OCI-LY1 (cell line): Measurements from ENCODE around the gene SLC39A11.

Experiments used
- H2AFZ ChIP-seq: fragments of 200-600 bp; sonication (generic), shearing (Covaris generic); 2 replicates; pipeline ENCODE4 v1.6.0; 2014; ENCODE audit warnings: antibody characterized with exemption, mild to moderate bottlenecking, low read length
- H3F3A ChIP-seq: fragments of 200-600 bp; sonication (generic), shearing (Covaris generic); 2 replicates; pipeline ENCODE4 v1.6.0; 2014; ENCODE audit warnings: mild to moderate bottlenecking, antibody characterized with exemption, low read length, moderate library complexity; ENCODE audit not compliant: insufficient read depth
- H3K27ac ChIP-seq: fragments of 200-600 bp; sonication (generic); 2 replicates; pipeline ENCODE4 v1.5.1; 2014; ENCODE audit warnings: low read length, mixed run types, mild to moderate bottlenecking, low read depth; ENCODE audit not compliant: poor library complexity, severe bottlenecking
- H3K27me3 ChIP-seq: fragments of 200-600 bp; sonication (generic); 2 replicates; pipeline ENCODE4 v1.6.0; 2014; ENCODE audit warnings: antibody characterized with exemption, mild to moderate bottlenecking, low read length, moderate library complexity; ENCODE audit not compliant: insufficient read depth
- H3K36me3 ChIP-seq: fragments of 200-600 bp; sonication (generic); 2 replicates; pipeline ENCODE4 v1.6.1; 2014; ENCODE audit warnings: mild to moderate bottlenecking, antibody characterized with exemption, low read length, moderate library complexity, mixed read lengths; ENCODE audit not compliant: insufficient read depth
- H3K4me1 ChIP-seq: fragments of 200-600 bp; sonication (generic); 2 replicates; pipeline ENCODE4 v1.5.1; 2014; ENCODE audit warnings: mild to moderate bottlenecking, low read length, moderate library complexity; ENCODE audit not compliant: insufficient read depth, severe bottlenecking
- H3K4me2 ChIP-seq: fragments of 200-600 bp; sonication (generic), shearing (Covaris generic); 2 replicates; pipeline ENCODE4 v1.6.1; 2014; ENCODE audit warnings: low read length
- H3K4me3 ChIP-seq: fragments of 200-600 bp; sonication (generic); 2 replicates; pipeline ENCODE4 v1.5.1; 2014; ENCODE audit warnings: low read length, low read depth, mild to moderate bottlenecking, mixed read lengths; ENCODE audit not compliant: poor library complexity, severe bottlenecking
- H3K79me2 ChIP-seq: fragments of 200-600 bp; shearing (Covaris generic); 2 replicates; pipeline ENCODE4 v1.6.1; 2016; ENCODE audit warnings: mixed run types, low read length, mixed read lengths; ENCODE audit not compliant: insufficient read depth
- H3K9ac ChIP-seq: fragments of 200-600 bp; sonication (generic), shearing (Covaris generic); 2 replicates; pipeline ENCODE4 v1.6.1; 2014; ENCODE audit warnings: mild to moderate bottlenecking, low read length, mixed read lengths
- H3K9me2 ChIP-seq: fragments of 200-600 bp; sonication (generic), shearing (Covaris generic); 2 replicates; pipeline ENCODE4 v1.6.1; 2014; ENCODE audit warnings: low read depth, mild to moderate bottlenecking, low read length, mixed read lengths
- H3K9me3 ChIP-seq: fragments of 200-600 bp; shearing (Covaris generic); 2 replicates; pipeline ENCODE4 v1.6.1; 2014; ENCODE audit warnings: low read length, mixed read lengths
- H4K20me1 ChIP-seq: fragments of 200-600 bp; sonication (generic), shearing (Covaris generic); 2 replicates; pipeline ENCODE4 v1.6.0; 2016; ENCODE audit warnings: mild to moderate bottlenecking, low read length; ENCODE audit not compliant: insufficient read depth
- EZH2 ChIP-seq: fragments of 200-600 bp; sonication (generic), shearing (Covaris generic); IDR thresholded peaks from 2 replicates; pipeline ENCODE4 v1.8.0; 2017; ENCODE audit warnings: borderline replicate concordance, mixed run types, mild to moderate bottlenecking, antibody characterized with exemption, low read length, moderate library complexity, mixed read lengths
- TF ChIP-seq, protein P1 (sequence below): fragments of 200-600 bp; sonication (generic), shearing (Covaris generic); IDR thresholded peaks from 2 replicates; pipeline ENCODE4 v1.5.1; 2017; ENCODE audit warnings: mild to moderate bottlenecking, antibody characterized with exemption, low read length, moderate library complexity, mixed read lengths

Gene SLC39A11

DNA sequence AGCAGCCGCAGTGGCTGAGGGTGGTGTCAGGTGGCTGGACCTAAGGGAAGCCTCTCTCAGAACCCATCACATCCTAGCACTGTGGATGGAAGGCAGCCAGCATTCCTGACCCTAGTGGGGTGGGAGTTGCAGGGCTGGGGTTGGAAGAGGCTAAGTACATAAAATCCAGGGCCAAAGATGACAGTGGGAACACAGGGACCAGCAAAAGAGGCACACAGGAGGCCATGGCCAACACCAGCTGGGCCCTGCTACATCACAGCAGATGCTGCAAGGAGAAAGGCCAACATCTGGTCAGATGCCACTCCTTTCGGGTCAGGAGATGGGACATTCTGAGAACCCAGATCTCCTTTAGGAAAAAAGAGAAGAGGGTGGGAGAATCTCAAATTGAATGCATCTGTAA is 415.4 kb downstream of the SLC39A11 start:
- Histone ChIP-seq H3K4me2 (no peak overlapping the region), H3K27ac (no peak overlapping the region), H3K4me1 (no peaks in the 10 kb centered on the region), H3K9me2 (no peaks in the 10 kb centered on the region), H2AFZ (no peak overlapping the region), H3K27me3 (no peaks in the 10 kb centered on the region), H4K20me1 (no peaks in the 10 kb centered on the region), H3K9me3 (no peaks in the 10 kb centered on the region), H3F3A (no peaks in the 10 kb centered on the region), H3K79me2 (no peaks in the 10 kb centered on the region), H3K9ac (no peak overlapping the region), H3K36me3 (no peaks in the 10 kb centered on the region), H3K4me3 (no peak overlapping the region)
- TF ChIP-seq, protein P1, sequence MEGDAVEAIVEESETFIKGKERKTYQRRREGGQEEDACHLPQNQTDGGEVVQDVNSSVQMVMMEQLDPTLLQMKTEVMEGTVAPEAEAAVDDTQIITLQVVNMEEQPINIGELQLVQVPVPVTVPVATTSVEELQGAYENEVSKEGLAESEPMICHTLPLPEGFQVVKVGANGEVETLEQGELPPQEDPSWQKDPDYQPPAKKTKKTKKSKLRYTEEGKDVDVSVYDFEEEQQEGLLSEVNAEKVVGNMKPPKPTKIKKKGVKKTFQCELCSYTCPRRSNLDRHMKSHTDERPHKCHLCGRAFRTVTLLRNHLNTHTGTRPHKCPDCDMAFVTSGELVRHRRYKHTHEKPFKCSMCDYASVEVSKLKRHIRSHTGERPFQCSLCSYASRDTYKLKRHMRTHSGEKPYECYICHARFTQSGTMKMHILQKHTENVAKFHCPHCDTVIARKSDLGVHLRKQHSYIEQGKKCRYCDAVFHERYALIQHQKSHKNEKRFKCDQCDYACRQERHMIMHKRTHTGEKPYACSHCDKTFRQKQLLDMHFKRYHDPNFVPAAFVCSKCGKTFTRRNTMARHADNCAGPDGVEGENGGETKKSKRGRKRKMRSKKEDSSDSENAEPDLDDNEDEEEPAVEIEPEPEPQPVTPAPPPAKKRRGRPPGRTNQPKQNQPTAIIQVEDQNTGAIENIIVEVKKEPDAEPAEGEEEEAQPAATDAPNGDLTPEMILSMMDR: no peak
- no peak for TF ChIP-seq EZH2

DNA sequence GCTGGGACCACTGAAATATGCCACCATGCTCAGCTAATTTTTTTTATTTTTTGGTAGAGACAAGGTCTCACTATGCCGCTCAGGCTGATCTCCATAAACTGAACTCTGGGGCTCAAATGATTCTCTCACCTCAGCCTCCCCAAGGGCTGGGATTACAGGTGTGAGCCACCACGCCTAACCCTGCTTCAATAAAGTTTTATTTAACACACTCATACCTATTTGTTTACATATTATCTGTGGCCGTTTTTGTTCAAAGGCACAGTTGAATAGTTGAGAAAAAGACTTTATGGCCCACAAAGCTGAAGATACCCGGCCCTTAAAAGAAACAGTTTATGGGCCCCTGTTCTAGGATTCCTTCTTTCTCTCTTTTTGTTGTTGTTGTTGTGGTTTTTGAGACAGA is 419.8 kb downstream of the SLC39A11 start:
- no peaks in the 10 kb centered on the region for H3K9me3 ChIP-seq
- H3K27ac ChIP-seq: no peak overlapping the region
- H3K4me3 ChIP-seq: no peak overlapping the region
- no peak overlapping the region for H2AFZ ChIP-seq
- H3K9me2 ChIP-seq: no peaks in the 10 kb centered on the region
- H3K79me2 ChIP-seq: no peaks in the 10 kb centered on the region
- H3K4me2 ChIP-seq: no peak overlapping the region
- no peaks in the 10 kb centered on the region for H3F3A ChIP-seq
- TF ChIP-seq, protein P1: no peak
- TF ChIP-seq EZH2: no peak
- H4K20me1 ChIP-seq: no peaks in the 10 kb centered on the region
- H3K4me1 ChIP-seq: no peaks in the 10 kb centered on the region
- no peak overlapping the region for H3K9ac ChIP-seq
- H3K36me3 ChIP-seq: no peaks in the 10 kb centered on the region
- no peaks in the 10 kb centered on the region for H3K27me3 ChIP-seq

GRCh38 chr17:72671016-72671415 is 421.5 kb downstream of the SLC39A11 start:
- TF ChIP-seq, protein P1: no peak
- TF ChIP-seq EZH2: no peak
- no peak overlapping the region for H3K4me2 ChIP-seq

More at GRCh38 chr17:72671016-72671415, 421.5 kb downstream of the SLC39A11 start:
- Histone ChIP-seq H3K4me1 (peaks cover 6% of the 10 kb centered on the region), H3K36me3 (no peaks in the 10 kb centered on the region), H3F3A (no peaks in the 10 kb centered on the region), H3K9me3 (no peaks in the 10 kb centered on the region), H4K20me1 (no peaks in the 10 kb centered on the region), H3K27me3 (no peaks in the 10 kb centered on the region), H2AFZ (no peak overlapping the region), H3K79me2 (no peaks in the 10 kb centered on the region), H3K4me3 (no peak overlapping the region), H3K27ac (no peak overlapping the region), H3K9ac (no peak overlapping the region), H3K9me2 (no peaks in the 10 kb centered on the region)
